B cell (primary cell): ENCODE measurements around the gene AKAP14. TPM values are rescaled to one million over a fixed set of nuclear protein-coding genes. Genes with fewer than 3 reads are reported as not detected.
"Not testable (repeated sequence)": the region's sequence is repeated elsewhere in the genome, so short reads cannot be mapped to it uniquely, and the experiment has no call there.

Experiments
- ATAC-seq: fragments of 200-7000 bp; cut with Tn5 transposase; one replicate; pipeline ENCODE4 v1.10.0; 2021; ENCODE audit warnings: low read depth, mild to moderate bottlenecking, moderate number of reproducible peaks, moderate library complexity
- CTCF ChIA-PET: fragments of 350-600 bp; sonication (Branson Sonifier 250); formaldehyde crosslinking; loops from one replicate; lab custom pipeline; 2021; ENCODE audit warnings: antibody characterized with exemption, inconsistent platforms; lab: Charles Lee
- POLR2A ChIA-PET: fragments of 350-600 bp; sonication (Branson Sonifier 250); formaldehyde crosslinking; loops from one replicate; lab custom pipeline; 2021; ENCODE audit warnings: antibody characterized with exemption; lab: Charles Lee
- DNase-seq: peaks from one replicate; pipeline ENCODE4 v3.0.0; 2013
- H2AFZ ChIP-seq: 2 replicates; pipeline ENCODE4 v1.6.1; 2012; ENCODE audit warnings: mild to moderate bottlenecking, low read depth, low read length; ENCODE audit not compliant: insufficient read depth, poor library complexity, severe bottlenecking
- H3K27ac ChIP-seq, 2 donors: 1 replicate in 1 of 2; 2 replicates in 1 of 2; pipeline ENCODE4 v1.5.1; 2012 to 2013; ENCODE audit warnings: low read length in 2 of 2, mild to moderate bottlenecking in 2 of 2, moderate library complexity in 1 of 2
- H3K27me3 ChIP-seq, 4 experiments: fragments of 200-600 bp in 1 of 4; sonication (generic) in 1 of 4; replicated peaks in 1 of 4; 1 replicate in 2 of 4; 2 replicates in 2 of 4; pipeline versions ENCODE4 v1.6.1 to v1.7.0; 2013 to 2016; ENCODE audit warnings: low read length in 3 of 4, mild to moderate bottlenecking in 2 of 4, mixed read lengths in 1 of 4, moderate library complexity in 1 of 4; ENCODE audit not compliant: insufficient read depth in 4 of 4, control insufficient read depth in 3 of 4; ENCODE audit errors: control extremely low read depth in 1 of 4
- H3K36me3 ChIP-seq, 2 experiments: replicated peaks in 1 of 2; 1 replicate in 1 of 2; 2 replicates in 1 of 2; pipeline versions ENCODE4 v1.6.1 to v1.7.1; 2013; ENCODE audit warnings: low read length in 1 of 2; ENCODE audit not compliant: insufficient read depth in 2 of 2, control insufficient read depth in 1 of 2; ENCODE audit errors: control extremely low read depth in 1 of 2, extremely low read depth in 1 of 2
- H3K4me1 ChIP-seq, 2 donors: fragments of 200-600 bp in 1 of 2; sonication (generic) in 1 of 2; 1 replicate in 1 of 2; 2 replicates in 1 of 2; pipeline versions ENCODE4 v1.5.1 to v1.6.1; 2013 to 2017; ENCODE audit warnings: low read length in 2 of 2; ENCODE audit not compliant: control insufficient read depth in 2 of 2, insufficient read depth in 2 of 2
- H3K4me2 ChIP-seq: replicated peaks from 2 replicates; pipeline ENCODE3; 2012; ENCODE audit warnings: mild to moderate bottlenecking, low read depth, low read length; ENCODE audit not compliant: poor library complexity, severe bottlenecking
- H3K4me3 ChIP-seq, 5 experiments: fragments of 200-600 bp in 1 of 5; sonication (generic) in 1 of 5; 1 replicate in 3 of 5; 2 replicates in 2 of 5; pipeline versions ENCODE4 v1.5.1 to v1.7.0; 2011 to 2016; ENCODE audit warnings: low read length in 4 of 5, mild to moderate bottlenecking in 4 of 5, low read depth in 2 of 5, control low read depth in 1 of 5, moderate library complexity in 1 of 5; ENCODE audit not compliant: insufficient read depth in 1 of 5; ENCODE audit errors: control extremely low read depth in 1 of 5, extremely low read depth in 1 of 5
- H3K79me2 ChIP-seq: fragments of 200-600 bp; sonication (generic); one replicate; pipeline ENCODE4 v1.6.0; 2016; ENCODE audit warnings: low read length; ENCODE audit not compliant: control insufficient read depth, insufficient read depth
- H3K9ac ChIP-seq: fragments of 200-600 bp; sonication (generic); 2 replicates; pipeline ENCODE4 v1.6.1; 2017; ENCODE audit warnings: mild to moderate bottlenecking, low read length, moderate library complexity
- H3K9me3 ChIP-seq, 3 donors: one replicate each; pipeline versions ENCODE4 v1.6.1 to v1.7.1; 2013; ENCODE audit warnings: low read length in 2 of 3; ENCODE audit not compliant: control insufficient read depth in 2 of 3, insufficient read depth in 1 of 3; ENCODE audit errors: control extremely low read depth in 1 of 3
- H4K20me1 ChIP-seq: 2 replicates; pipeline ENCODE4 v1.6.0; 2012; ENCODE audit warnings: mild to moderate bottlenecking, low read length; ENCODE audit not compliant: insufficient read depth, control insufficient read depth, poor library complexity, severe bottlenecking
- H3K27ac Mint-ChIP-seq: one replicate; pipeline ENCODE4 v1.8.0; 2021; ENCODE audit warnings: mixed read lengths
- H3K27me3 Mint-ChIP-seq: one replicate; pipeline ENCODE4 v1.8.0; 2021; ENCODE audit warnings: mixed read lengths
- H3K4me1 Mint-ChIP-seq: one replicate; pipeline ENCODE4 v1.8.0; 2021; ENCODE audit warnings: mixed read lengths
- H3K4me3 Mint-ChIP-seq: one replicate; pipeline ENCODE4 v1.8.0; 2021; ENCODE audit warnings: mixed read lengths
- H3K9me3 Mint-ChIP-seq: one replicate; pipeline ENCODE4 v1.8.0; 2022; ENCODE audit warnings: mixed read lengths; ENCODE audit not compliant: insufficient read depth
- CTCF ChIP-seq: fragments of 200-600 bp; IDR thresholded peaks from one replicate; pipeline ENCODE4 v1.8.0; 2022; ENCODE audit warnings: antibody characterized with exemption, mild to moderate bottlenecking
- EZH2 ChIP-seq: IDR thresholded peaks from 2 replicates; pipeline ENCODE4 v1.6.1; 2012; ENCODE audit warnings: borderline replicate concordance, low read depth, mild to moderate bottlenecking, moderate library complexity, low read length; ENCODE audit not compliant: insufficient read depth, poor library complexity, severe bottlenecking
- WGBS: methylation state at CpG from one replicate; pipeline ENCODE4 v1.1.5; 2013; ENCODE audit warnings: missing lambda C conversion rate; ENCODE audit not compliant: insufficient coverage; 5-methylcytosine and 5-hydroxymethylcytosine counted together
- intact Hi-C: fragments of 100-400 bp; cut with micrococcal nuclease; formaldehyde crosslinking; loops from one replicate; pipeline ENCODE4 v1.10.0; 2022
- polyA plus RNA-seq: library from polyadenylated mRNA; depleted of rRNA; stranded (reverse); fragments of >200 nt; gene quantifications from 2 replicates; pipeline ENCODE4 v1.2.3, GENCODE V29; 2012
- total RNA-seq, 2 donors: library from RNA; stranded (reverse); fragments of 120-200 nt in 1 of 2; gene quantifications; 1 replicate in 1 of 2; 2 replicates in 1 of 2; pipeline versions ENCODE4 v1.2.3 to v1.2.4, GENCODE V29; 2013 to 2022

AKAP14 gene
- total and polyA plus RNA-seq, 2 donors (not counting 1 experiment from before 2014, with no cell fraction given) = not detected

GRCh38 chrX:119960625-119961024, 64.9 kb downstream of the AKAP14 start:
- H3K27me3 ChIP-seq = peaks cover 0 to 8% (median 2%) of the 10 kb centered on the region in 4 experiments
- H3K79me2 ChIP-seq = no peaks in the 10 kb centered on the region
- TF ChIP-seq EZH2 (no peak), CTCF (no peak)
- H3K4me2 ChIP-seq = no peak overlapping the region
- H3K9ac ChIP-seq = no peak overlapping the region
- H4K20me1 ChIP-seq = no peaks in the 10 kb centered on the region
- H3K9me3 ChIP-seq = no peaks in the 10 kb centered on the region
- H3K9me3 Mint-ChIP-seq = no peaks in the 10 kb centered on the region
- DNase-seq (no peak), ATAC-seq (no peak)
- H3K4me3 ChIP-seq = no peak overlapping the region
- intact Hi-C loops = no loop called here
- no peak overlapping the region for H2AFZ ChIP-seq
- ChIA-PET POLR2A (no interaction called here), CTCF (no interaction called here)
- H3K27ac Mint-ChIP-seq = no peak overlapping the region
- H3K27me3 Mint-ChIP-seq = peaks cover 26% of the 10 kb centered on the region
- no peaks in the 10 kb centered on the region for H3K4me1 Mint-ChIP-seq
- H3K36me3 ChIP-seq = no peaks in the 10 kb centered on the region
- H3K4me1 ChIP-seq = no peaks in the 10 kb centered on the region
- no peak overlapping the region for H3K4me3 Mint-ChIP-seq
- no peak overlapping the region for H3K27ac ChIP-seq

- no CpG with 5 or more reads among the region's 1 CpG for WGBS
- DNase-seq, H3K79me2 ChIP-seq, H3K9ac ChIP-seq, H3K36me3 ChIP-seq, H3K27ac Mint-ChIP-seq, H3K4me1 ChIP-seq, H3K9me3 ChIP-seq, H3K4me2 ChIP-seq, H2AFZ ChIP-seq, H3K9me3 Mint-ChIP-seq, ATAC-seq, H3K4me1 Mint-ChIP-seq, H3K27me3 ChIP-seq, H3K27ac ChIP-seq, H3K4me3 ChIP-seq, CTCF ChIA-PET, H3K27me3 Mint-ChIP-seq, POLR2A ChIA-PET, H4K20me1 ChIP-seq, H3K4me3 Mint-ChIP-seq, intact Hi-C loops: not testable (repeated sequence)
Measured at GRCh38 chrX:119966837-119967236, 71.1 kb downstream of the AKAP14 start.

Other genes starting within 250 kb of the AKAP14 start
- 290 and 310 TPM in 2 replicates for gene SEPTIN6, start 202.7 kb upstream of the AKAP14 start, total RNA-seq
- gene SEPTIN6, start 202.7 kb upstream of the AKAP14 start, polyA plus RNA-seq = 166 and 227 TPM in 2 replicates
- gene SOWAHD, start 137.3 kb upstream of the AKAP14 start, total RNA-seq = 14.9 and 16.8 TPM in 2 replicates
- 1.3 and 3.8 TPM in 2 replicates for gene SOWAHD, start 137.3 kb upstream of the AKAP14 start, polyA plus RNA-seq
- 3,259 and 3,356 TPM in 2 replicates for gene RPL39, start 104.3 kb upstream of the AKAP14 start, total RNA-seq
- 2,029 and 3,572 TPM in 2 replicates for gene RPL39, start 104.3 kb upstream of the AKAP14 start, polyA plus RNA-seq
- gene UPF3B, start 42.9 kb upstream of the AKAP14 start, total RNA-seq = 20.4 and 22.1 TPM in 2 replicates
- 3.6 and 7.2 TPM in 2 replicates for gene UPF3B, start 42.9 kb upstream of the AKAP14 start, polyA plus RNA-seq
- gene RNF113A, start 24.2 kb upstream of the AKAP14 start, total RNA-seq = 32.1 and 37.2 TPM in 2 replicates
- 39.8 and 50.6 TPM in 2 replicates for gene RNF113A, start 24.2 kb upstream of the AKAP14 start, polyA plus RNA-seq
- gene NDUFA1, start 24.1 kb upstream of the AKAP14 start, total RNA-seq = 32.8 and 39.5 TPM in 2 replicates
- gene NDUFA1, start 24.1 kb upstream of the AKAP14 start, polyA plus RNA-seq = 29.0 and 49.5 TPM in 2 replicates
- 17.9 TPM in 2 replicates for gene NKAP, start 47.9 kb downstream of the AKAP14 start, total RNA-seq
- 2.3 and 3.6 TPM in 2 replicates for gene NKAP, start 47.9 kb downstream of the AKAP14 start, polyA plus RNA-seq
- gene RHOXF2B, start 181.8 kb downstream of the AKAP14 start, total RNA-seq = not detected in 2 replicates
- gene RHOXF2B, start 181.8 kb downstream of the AKAP14 start, polyA plus RNA-seq = not detected in 2 replicates
- not detected in 2 replicates for gene RHOXF1, start 220.0 kb downstream of the AKAP14 start, total RNA-seq
- 1.3 and 2.8 TPM in 2 replicates for gene RHOXF1, start 220.0 kb downstream of the AKAP14 start, polyA plus RNA-seq